Ramos (cell line): ENCODE measurements around the gene PMPCB.

Source experiments
- in situ Hi-C: fragments of 300-500 bp; cut with MboI; formaldehyde crosslinking; loops from one replicate; pipeline ENCODE4 v1.14.3; 2022; ENCODE audit warnings: low sequenced_read_pairs; ENCODE audit not compliant: unreplicated experiment

Gene PMPCB

DNA sequence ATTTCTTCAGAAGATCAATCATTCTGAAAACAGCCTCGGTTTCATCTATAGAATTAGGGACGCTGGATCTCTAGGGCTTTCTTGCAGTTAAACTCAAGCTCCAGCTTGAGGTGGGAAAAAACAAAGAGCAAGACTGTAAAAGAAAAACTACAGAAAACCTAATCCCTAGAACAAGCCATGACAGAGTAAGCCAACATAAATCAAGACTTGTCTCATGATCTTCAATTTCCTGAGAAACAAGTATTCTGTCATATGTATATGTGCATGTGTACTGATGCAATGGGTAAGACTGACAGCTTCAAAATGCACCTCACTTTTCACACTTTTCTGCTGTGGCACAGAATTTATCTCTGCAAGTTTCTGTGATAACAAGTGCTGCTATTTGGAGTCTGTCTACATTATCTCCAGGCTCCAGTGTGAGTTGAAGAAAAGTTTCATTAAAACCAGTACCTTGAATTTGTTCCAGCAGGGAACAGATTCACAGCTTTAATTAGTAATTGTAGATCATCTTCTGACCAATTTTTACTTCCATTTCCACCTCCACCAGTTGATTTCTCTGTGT is 19.2 kb downstream of the PMPCB start:
- in situ Hi-C loops = no loop called here

DNA sequence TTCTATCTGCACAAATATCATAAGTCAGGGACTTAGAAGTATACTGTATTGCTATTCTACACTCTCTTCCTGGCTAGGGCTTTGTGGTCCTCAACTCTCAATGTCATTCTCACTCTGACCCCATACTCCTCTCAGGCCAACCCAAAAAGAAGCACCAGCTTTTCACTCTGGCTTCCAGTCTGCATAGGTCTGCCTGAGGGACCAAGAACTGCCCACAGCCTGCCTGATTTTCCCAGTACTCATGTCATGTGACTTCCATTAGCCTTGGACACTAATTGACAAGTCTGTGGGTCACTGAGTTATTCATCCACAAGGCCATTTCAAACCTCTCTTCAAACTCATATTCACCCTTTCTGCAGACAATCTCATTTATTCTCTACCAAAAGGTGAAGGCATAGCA is 19.8 kb downstream of the PMPCB start:
- in situ Hi-C loops = no loop called here

DNA sequence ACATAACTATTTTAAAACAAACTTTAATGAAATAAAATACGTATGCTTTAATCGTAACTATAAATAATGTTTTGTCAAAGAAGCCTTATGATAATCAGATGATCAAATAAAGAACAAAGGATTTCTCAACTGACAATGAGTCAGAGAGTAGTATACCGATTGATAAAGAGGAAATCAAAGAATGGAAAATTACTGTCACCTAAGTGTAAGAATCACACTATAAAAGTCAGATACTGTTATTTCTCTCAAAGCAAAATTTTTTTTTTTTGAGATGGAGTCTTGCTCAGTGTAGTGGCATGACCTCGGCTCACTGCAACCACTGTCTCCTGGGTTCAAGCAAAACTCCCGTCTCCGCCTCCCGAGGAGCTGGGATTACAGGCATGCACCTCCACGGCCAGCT is 28.5 kb downstream of the PMPCB start:
- in situ Hi-C loops = no loop called here

- in situ Hi-C loops = no loop called here
Measured at GRCh38 chr7:103336761-103337160, 39.5 kb downstream of the PMPCB start.

DNA sequence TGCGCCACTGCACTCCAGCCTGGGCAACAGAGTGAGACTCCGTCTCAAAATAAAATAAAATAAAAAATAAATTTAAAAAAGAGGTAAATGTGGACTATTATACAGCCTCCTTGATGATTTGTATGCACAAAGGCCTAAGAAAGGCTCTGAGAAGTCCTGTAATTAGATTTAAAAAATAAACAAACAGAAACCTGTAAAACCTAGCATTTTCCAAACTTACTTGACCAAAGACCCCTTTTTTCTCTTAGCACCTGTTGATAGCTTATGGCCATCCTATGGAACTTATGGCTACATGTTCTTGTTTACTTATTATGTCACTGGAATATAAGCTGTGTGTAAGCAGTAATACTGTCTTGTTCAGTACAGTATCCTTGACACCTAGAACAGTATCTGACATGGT is 41.6 kb downstream of the PMPCB start:
- in situ Hi-C loops = no loop called here

DNA sequence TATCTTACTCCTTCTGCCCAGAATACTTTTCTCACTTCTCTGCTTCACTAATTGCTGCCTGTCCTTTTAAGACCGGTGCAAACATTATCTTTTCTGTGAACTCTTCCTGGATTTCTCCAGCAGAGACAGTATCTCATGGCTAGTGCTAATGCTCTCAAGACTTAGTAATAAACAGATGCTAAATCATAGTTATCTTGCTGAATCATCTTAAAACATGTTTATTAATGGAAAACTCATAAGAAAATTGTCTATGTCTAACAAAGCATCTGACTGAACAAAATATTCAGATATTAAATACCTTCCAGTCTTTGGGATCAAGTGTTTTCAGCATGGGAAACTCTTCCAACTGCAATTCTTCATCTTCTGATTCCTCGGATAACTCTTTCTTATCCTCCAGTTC is 44.2 kb downstream of the PMPCB start:
- in situ Hi-C loops = no loop called here

DNA sequence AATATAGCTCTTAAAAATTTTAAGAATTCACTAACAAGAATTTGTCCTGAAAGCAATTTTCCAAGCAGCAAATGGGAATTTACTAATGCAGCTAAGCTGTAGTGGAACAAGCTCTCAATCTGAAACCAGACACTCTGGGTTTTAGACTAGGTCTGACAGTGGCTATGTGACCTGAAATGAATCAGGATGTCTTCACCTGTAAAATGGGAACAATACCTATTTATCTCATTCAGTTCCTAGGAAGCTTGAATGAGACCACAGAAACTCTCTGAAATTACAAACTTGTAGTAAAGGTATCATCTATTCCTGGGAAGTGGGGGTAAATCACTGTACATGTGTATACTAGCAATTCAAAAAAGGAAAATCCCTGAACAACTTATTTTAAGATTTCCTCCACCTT is 46.1 kb downstream of the PMPCB start:
- in situ Hi-C loops = no loop called here

- in situ Hi-C loops = no loop called here
Measured at GRCh38 chr7:103343758-103344452, 46.7 kb downstream of the PMPCB start.

DNA sequence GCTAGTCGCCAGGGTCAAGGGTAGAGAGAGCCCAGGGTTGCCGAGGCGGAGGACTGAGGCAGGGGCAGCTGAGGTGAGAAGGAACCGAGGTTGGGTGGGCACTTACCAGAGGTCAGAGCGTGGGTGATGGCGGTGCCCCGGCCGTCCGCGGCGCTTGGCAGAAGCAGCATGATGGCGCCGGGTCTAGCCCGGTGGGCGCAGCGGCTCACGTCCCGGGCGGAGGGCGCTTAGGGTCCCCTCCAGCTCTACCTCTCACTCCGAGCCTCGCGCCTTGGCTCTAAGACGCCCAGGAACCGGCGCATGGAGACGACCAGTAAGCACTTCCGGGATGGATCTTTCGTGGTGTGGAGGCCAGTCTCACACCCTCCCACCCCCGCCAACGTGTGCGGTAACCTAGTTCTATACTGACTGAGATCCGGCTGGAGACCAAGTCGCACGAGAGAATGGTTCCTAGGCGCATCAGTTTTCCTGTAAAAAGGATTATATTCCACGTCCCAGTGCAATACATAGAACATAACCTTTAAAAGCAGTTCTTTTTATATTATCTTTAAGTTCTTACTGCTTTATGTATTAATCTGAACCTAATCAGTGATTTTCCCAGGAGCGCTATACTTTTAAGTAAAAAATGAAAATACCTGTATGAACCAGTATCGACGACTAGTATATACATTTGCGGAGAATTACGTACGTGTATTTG is 47.4 kb downstream of the PMPCB start, which contains the start of gene DNAJC2:
Gene DNAJC2 (minus strand): TSS at position 315 of the 697 bp plus-strand sequence. CDS start 145 bp downstream, at position 170.
- in situ Hi-C loops = no loop called here

GRCh38 chr7:103346396-103346795 is 49.2 kb downstream of the PMPCB start:
- in situ Hi-C loops = no loop called here

DNA sequence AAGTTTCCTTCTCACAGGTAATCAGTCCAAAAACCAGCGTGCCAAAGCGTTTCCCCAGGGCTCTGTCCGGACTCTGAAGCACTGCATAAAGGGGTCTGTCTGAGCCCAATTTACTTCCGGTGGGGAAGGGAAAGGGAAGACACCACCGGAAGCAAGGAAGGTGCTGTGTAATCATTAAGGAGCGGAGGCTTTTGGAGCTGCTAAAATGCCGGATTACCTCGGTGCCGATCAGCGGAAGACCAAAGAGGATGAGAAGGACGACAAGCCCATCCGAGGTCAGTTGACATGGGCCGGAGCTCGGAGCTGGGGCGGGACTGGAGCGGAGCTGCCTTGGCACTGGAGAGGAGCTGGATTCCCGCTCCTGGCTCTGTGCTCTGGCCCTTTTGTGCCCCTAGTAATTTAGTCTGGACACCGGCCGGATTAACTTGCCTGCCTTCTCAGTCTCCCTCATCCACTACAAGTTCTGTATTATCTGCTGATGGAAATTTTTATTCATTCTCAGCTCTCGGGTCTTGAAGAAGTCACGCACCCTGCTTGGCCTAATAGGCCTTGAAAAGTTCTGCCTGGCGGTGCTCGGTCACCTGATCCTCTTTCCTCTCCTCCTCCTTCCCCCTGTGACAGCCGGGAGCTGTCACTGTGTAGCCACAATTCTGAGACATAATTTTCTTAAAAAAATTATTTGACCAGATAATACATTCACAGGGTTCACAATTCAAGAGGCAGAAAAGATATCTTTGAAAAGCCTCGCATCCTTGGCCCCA is 50.5 kb downstream of the PMPCB start, which contains the start of gene PSMC2:
Gene PSMC2 (plus strand): TSS at position 137 of the 761 bp plus-strand sequence. CDS start 69 bp downstream, at position 206.
- in situ Hi-C loops = no loop called here

DNA sequence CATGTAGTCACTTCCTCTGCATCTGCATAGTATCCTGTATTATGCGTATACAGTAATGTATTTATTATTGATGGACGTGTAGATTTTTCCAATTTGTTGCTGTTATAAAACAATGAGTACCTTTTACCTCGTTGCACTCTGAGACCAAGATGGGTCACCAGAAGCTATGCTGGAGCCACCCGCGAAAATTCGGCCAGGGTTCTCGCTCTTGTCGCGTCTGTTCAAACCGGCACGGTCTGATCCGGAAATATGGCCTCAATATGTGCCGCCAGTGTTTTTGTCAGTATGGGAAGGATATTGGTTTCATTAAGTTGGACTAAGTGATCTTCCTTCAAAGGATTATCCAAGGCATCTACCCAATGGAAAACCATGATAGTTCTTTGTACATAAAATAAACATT is 51.2 kb downstream of the PMPCB start:
- in situ Hi-C loops = no loop called here

GRCh38 chr7:103348959-103349358 is 51.7 kb downstream of the PMPCB start:
- in situ Hi-C loops = no loop called here

- in situ Hi-C loops = no loop called here
Measured at GRCh38 chr7:103349805-103350204, 52.6 kb downstream of the PMPCB start.
